Hematopoietic multipotent progenitor cell treated with erythropoietin and hydrocortisone succinate and interleukin-3 and kit ligand, for 4 days (in vitro differentiated cells): ENCODE measurements around the gene ADM.

Experiments used
- DNase-seq: peaks from one replicate; pipeline ENCODE4 v3.0.0-alpha.2; 2015

Gene ADM

GRCh38 chr11:10291801-10292638 lies 12.9 kb upstream of the ADM start:
- DNase-seq, result no peak

GRCh38 chr11:10293423-10294289 lies 11.2 kb upstream of the ADM start, which contains the start of gene SBF2:
Gene SBF2 (minus strand): TSS chr11:10294219. CDS start chr11:10294069, 150 bp downstream.
- DNase-seq, result peak; percentile 84

- no peak for DNase-seq
Observed at GRCh38 chr11:10294290-10294953, 10.5 kb upstream of the ADM start.

GRCh38 chr11:10295064-10295901 lies 9.6 kb upstream of the ADM start:
- peak; percentile 31 for DNase-seq

GRCh38 chr11:10298342-10298741 lies 6.5 kb upstream of the ADM start:
- peak; percentile 88 for DNase-seq

GRCh38 chr11:10301656-10302358 lies 3.1 kb upstream of the ADM start:
- no peak for DNase-seq

GRCh38 chr11:10302359-10302743 lies 2.5 kb upstream of the ADM start:
- DNase-seq, result peak; percentile 22

- peak; percentile 67 for DNase-seq
Observed at GRCh38 chr11:10302744-10303557, 1.9 kb upstream of the ADM start.

- DNase-seq, result peak; percentile 66
Observed at GRCh38 chr11:10303558-10304363, 1.1 kb upstream of the ADM start.

GRCh38 chr11:10305262-10305963 lies 540 bp downstream of the ADM start:
- DNase-seq, result peak; percentile 73

- peak; percentile 38 for DNase-seq
Observed at GRCh38 chr11:10305964-10306918, 1.4 kb downstream of the ADM start.

GRCh38 chr11:10307022-10307399 lies 2.1 kb downstream of the ADM start:
- DNase-seq, result peak; percentile 56

- peak; percentile 89 for DNase-seq
Observed at GRCh38 chr11:10307400-10308200, 2.7 kb downstream of the ADM start.

GRCh38 chr11:10308201-10308954 lies 3.5 kb downstream of the ADM start:
- no peak for DNase-seq

- DNase-seq, result no peak
Observed at GRCh38 chr11:10309163-10310093, 4.6 kb downstream of the ADM start.
